Upper lobe of left lung (tissue), 6 donors: ENCODE measurements around the gene PDGFA. TPM values are rescaled to one million over a fixed set of nuclear protein-coding genes. Genes with fewer than 3 reads are reported as not detected.

Source experiments
- ATAC-seq, 2 donors: fragments of 200-7000 bp; cut with Tn5 transposase; one replicate each; pipeline ENCODE4 v1.9.1; 2022; ENCODE audit warnings: mild to moderate bottlenecking in 2 of 2, moderate library complexity in 2 of 2; ENCODE audit not compliant: low FRiP score in 2 of 2
- DNase-seq, 2 donors: peaks; one replicate each; pipeline ENCODE4 v3.0.0-alpha.2; 2019 to 2020
- H3K27ac ChIP-seq, 4 donors: fragments of 200-600 bp; sonication (generic); one replicate each; pipeline ENCODE4 v1.5.1; 2016 to 2019
- H3K27me3 ChIP-seq, 4 donors: fragments of 200-600 bp; sonication (generic); one replicate each; pipeline ENCODE4 v1.5.1; 2017 to 2019
- H3K36me3 ChIP-seq, 4 donors: fragments of 200-600 bp; sonication (generic); one replicate each; pipeline ENCODE4 v1.5.1; 2016 to 2019
- H3K4me1 ChIP-seq, 4 donors: fragments of 200-600 bp; sonication (generic); one replicate each; pipeline ENCODE4 v1.5.1; 2018 to 2019
- H3K4me3 ChIP-seq, 4 donors: fragments of 200-600 bp; sonication (generic); one replicate each; pipeline ENCODE4 v1.5.1; 2017 to 2019; ENCODE audit warnings: mild to moderate bottlenecking in 2 of 4, moderate library complexity in 1 of 4
- H3K9me3 ChIP-seq, 4 donors: fragments of 200-600 bp; sonication (generic); one replicate each; pipeline ENCODE4 v1.5.1; 2018 to 2019
- CTCF ChIP-seq, 6 experiments: fragments of 450-650 bp in 4 of 6; fragments of 200-600 bp in 2 of 6; sonication (generic) in 2 of 6; IDR thresholded peaks; one replicate each; pipeline ENCODE4 v1.5.1; 2016 to 2019; ENCODE audit warnings: antibody characterized with exemption in 6 of 6
- EP300 ChIP-seq, 4 donors: sonication (generic); formaldehyde crosslinking; IDR thresholded peaks; one replicate each; pipeline ENCODE4 v1.5.1; 2017; ENCODE audit warnings: antibody characterized with exemption in 4 of 4, control low read depth in 2 of 4
- POLR2A ChIP-seq, 4 donors: fragments of 450-650 bp; IDR thresholded peaks; one replicate each; pipeline ENCODE4 v1.5.1; 2016 to 2017; ENCODE audit warnings: antibody characterized with exemption in 4 of 4, mild to moderate bottlenecking in 2 of 4
- POLR2AphosphoS5 ChIP-seq, 2 donors: sonication (generic); formaldehyde crosslinking; IDR thresholded peaks; one replicate each; pipeline ENCODE4 v1.5.1; 2017; ENCODE audit warnings: antibody characterized with exemption in 2 of 2
- WGBS, 2 donors: methylation state at CpG; one replicate each; pipeline ENCODE4 v1.1.5; 2017 to 2018; 5-methylcytosine and 5-hydroxymethylcytosine counted together
- total RNA-seq, 6 donors: library from RNA; depleted of rRNA in 4 of 6; stranded (reverse); fragments of >200 nt in 4 of 6; gene quantifications; one replicate each; pipeline versions ENCODE4 v1.1.0 to v1.2.1, GENCODE V29; 2016 to 2021
- donor health status: DM: no; HTN: no; CAD: no; lungs with moderate emphysema.
- donor health status: DM: no; HTN: yes; CAD: no; lungs with severe emphysema.

The PDGFA gene
- total RNA-seq: 10 to 100 TPM; 23.0 to 73.3 (median 44.6) TPM

- WGBS, 2 donors: 1% methylated on average over 69 of the region's 132 CpGs; no CpG with 5 or more reads in 1 of the 2 donors
- H3K4me1 ChIP-seq: peaks cover 42 to 80% (median 60%) of the 10 kb centered on the region in 4 donors
- peak within 1 kb of the TSS; percentile 82 to 91 (median 86) for H3K27ac ChIP-seq
- peak; percentile 12 to 50 for ATAC-seq
- H3K36me3 ChIP-seq: no peaks in the 10 kb centered on the region
- H3K4me3 ChIP-seq: peak within 1 kb of the TSS; percentile 70 to 85 (median 79)
- H3K9me3 ChIP-seq: no peaks in the 10 kb centered on the region
- H3K27me3 ChIP-seq: peaks cover 0 to 42% (median 16%) of the 10 kb centered on the region in 4 donors
- DNase-seq: peak in 1 of 2 donors; percentile 93
- TF ChIP-seq POLR2A (IDR thresholded peaks at IDR 0.05) (no peak), EP300 (IDR thresholded peaks at IDR 0.05) (no peak), CTCF (IDR thresholded peaks at IDR 0.05) (peak in 5 of 6 experiments; percentile 45 to 81 (median 56)), POLR2AphosphoS5 (IDR thresholded peaks at IDR 0.05) (no peak)
Observed at GRCh38 chr7:519484-520390, at the start of gene PDGFA. Gene PDGFA, minus strand, starts transcription at chr7:519846. Its CDS starts 845 bp downstream, at chr7:519001.

GRCh38 chr7:568031-568951 lies 48.6 kb upstream of the PDGFA start:
- no peak overlapping the region for H3K27ac ChIP-seq
- WGBS, 2 donors: 82 to 86% methylated on average over 21 to 33 of the region's 33 CpGs
- peak in 1 of 2 donors; percentile 79 for ATAC-seq
- H3K4me3 ChIP-seq: no peak overlapping the region
- peaks cover 0 to 2% (median 0%) of the 10 kb centered on the region in 4 donors for H3K4me1 ChIP-seq
- no peak for TF ChIP-seq CTCF (IDR thresholded peaks at IDR 0.05)
- no peak for TF ChIP-seq EP300 (IDR thresholded peaks at IDR 0.05)
- no peak for TF ChIP-seq POLR2AphosphoS5 (IDR thresholded peaks at IDR 0.05)
- TF ChIP-seq POLR2A (IDR thresholded peaks at IDR 0.05): no peak
- peak in 1 of 2 donors; percentile 83 for DNase-seq
- H3K27me3 ChIP-seq: no peaks in the 10 kb centered on the region
- no peaks in the 10 kb centered on the region for H3K9me3 ChIP-seq
- no peaks in the 10 kb centered on the region for H3K36me3 ChIP-seq

- no peak for ATAC-seq
Observed at GRCh38 chr7:567305-567883, 47.7 kb upstream of the PDGFA start.

More at GRCh38 chr7:567305-567883, 47.7 kb upstream of the PDGFA start:
- no peak for DNase-seq
- Histone ChIP-seq H3K4me3 (no peak overlapping the region), H3K36me3 (no peaks in the 10 kb centered on the region), H3K27ac (no peak overlapping the region), H3K27me3 (no peaks in the 10 kb centered on the region), H3K4me1 (peaks cover 0 to 2% (median 0%) of the 10 kb centered on the region in 4 donors), H3K9me3 (no peaks in the 10 kb centered on the region)
- 100% methylated on average over 2 of the region's 3 CpGs for WGBS, 2 donors
- no peak for TF ChIP-seq POLR2AphosphoS5 (IDR thresholded peaks at IDR 0.05)
- TF ChIP-seq POLR2A (IDR thresholded peaks at IDR 0.05): no peak
- no peak for TF ChIP-seq EP300 (IDR thresholded peaks at IDR 0.05)
- TF ChIP-seq CTCF (IDR thresholded peaks at IDR 0.05): no peak
